SH-SY5Y (cell line): ENCODE results near the gene NCAPD2.

Experiments
- GATA2 ChIP-seq: IDR thresholded peaks from 2 replicates; pipeline ENCODE4 v1.6.1; 2011; ENCODE audit warnings: mild to moderate bottlenecking, low read depth, low read length
- GATA3 ChIP-seq: IDR thresholded peaks from 2 replicates; pipeline ENCODE4 v1.6.1; 2011; ENCODE audit warnings: low read depth, mild to moderate bottlenecking, low read length, moderate library complexity

Gene NCAPD2

GRCh38 chr12:6560501-6561205 lies 66.8 kb downstream of the NCAPD2 start:
- TF ChIP-seq GATA2 (no peak), GATA3 (no peak)

DNA sequence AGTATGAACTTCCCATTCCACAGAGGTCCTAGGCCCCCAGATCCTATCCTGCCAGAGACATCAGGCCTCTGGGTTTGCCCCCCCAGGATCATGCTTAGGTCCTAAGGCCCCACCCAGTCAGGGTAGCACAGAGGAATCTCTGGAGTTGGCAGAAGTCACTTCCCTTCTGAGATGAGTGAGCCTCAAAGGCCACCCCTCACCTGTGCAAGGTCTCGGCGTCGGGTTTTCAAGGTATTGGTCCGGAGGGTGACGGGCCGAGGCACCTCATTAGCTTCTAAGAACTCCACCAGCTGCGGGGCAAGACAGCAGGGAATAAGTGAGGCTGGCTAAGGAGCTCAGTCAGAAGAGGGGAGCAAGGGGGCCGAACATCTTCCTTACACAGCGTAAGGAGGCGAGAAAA lies 69.0 kb downstream of the NCAPD2 start:
- TF ChIP-seq GATA3 (no peak), GATA2 (no peak)

DNA sequence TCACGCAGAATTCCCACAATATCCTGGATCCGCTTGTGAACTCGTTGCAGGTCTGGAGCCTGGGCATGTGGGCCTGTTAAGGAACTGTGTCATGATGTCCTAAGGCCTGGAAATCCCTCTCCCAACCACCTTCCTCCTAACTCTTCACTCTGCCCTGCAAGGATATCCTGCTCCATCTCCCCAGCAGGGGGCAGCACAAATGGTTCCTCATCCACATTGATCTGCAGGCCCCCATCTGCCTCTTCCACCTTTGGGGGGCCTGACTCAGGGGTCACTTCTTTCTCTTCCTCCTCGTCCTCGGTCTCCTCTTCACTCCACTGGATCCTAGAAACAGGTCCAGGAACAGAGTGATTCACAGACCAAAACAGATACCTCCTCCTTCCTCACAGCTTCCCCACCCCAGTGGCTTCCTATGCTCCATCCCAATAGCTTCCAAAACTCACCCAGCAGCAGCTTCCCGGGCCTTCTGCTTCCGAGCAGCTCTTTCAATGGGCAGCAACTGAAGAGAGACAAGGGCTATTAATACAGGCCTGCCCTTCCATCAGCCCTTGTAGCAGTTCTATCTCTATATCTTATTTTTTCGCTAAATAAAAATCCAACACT lies 69.6 kb downstream of the NCAPD2 start:
- TF ChIP-seq GATA2, result no peak
- no peak for TF ChIP-seq GATA3

DNA sequence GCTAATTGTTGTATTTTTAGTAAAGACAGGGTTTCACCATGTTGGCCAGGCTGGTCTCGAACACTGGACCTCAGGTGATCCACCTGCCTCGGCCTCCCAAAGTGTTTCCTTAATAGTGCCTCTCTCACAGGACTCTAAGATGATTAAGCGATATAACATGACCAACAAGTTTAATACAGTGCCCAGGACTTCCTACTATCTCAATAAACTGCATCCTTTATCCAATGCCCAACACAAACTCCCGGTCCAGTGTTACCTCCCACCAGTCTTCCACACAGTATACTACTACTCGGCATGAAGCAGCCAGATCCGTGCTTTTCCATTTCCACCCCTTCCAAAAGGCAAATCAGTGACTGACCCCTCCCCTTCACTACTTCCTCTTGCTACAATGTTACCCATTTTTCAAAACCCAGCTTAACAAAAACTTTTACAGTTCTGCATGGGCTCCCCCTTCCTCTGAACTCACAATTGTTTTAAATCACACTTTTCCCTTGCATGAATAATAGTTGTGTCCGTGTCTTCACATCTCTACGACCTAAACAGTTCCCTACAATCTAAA lies 73.3 kb downstream of the NCAPD2 start:
- TF ChIP-seq GATA2, result no peak

GRCh38 chr12:6569312-6569711 lies 75.4 kb downstream of the NCAPD2 start:
- TF ChIP-seq GATA3 (no peak), GATA2 (no peak)

DNA sequence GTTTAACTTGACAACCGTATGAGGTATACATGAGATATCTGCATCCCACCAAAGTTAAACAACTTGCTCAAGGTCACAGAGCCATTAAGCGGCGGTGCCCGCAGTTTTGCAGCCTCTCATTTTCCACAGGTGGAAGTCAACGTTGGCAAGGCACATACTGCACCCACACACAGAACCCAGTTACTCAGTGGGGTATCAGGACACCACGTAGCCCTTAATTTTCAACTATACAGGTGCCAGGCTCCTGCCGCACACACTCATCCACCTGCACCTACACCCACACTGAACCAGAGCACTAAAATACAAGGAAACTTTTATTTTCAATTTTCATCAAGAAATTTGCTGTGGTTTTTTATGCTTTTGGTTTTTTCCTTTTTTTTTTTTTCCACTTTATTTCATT lies 75.9 kb downstream of the NCAPD2 start:
- TF ChIP-seq GATA2 (no peak), GATA3 (no peak)

GRCh38 chr12:6570264-6570887 lies 76.5 kb downstream of the NCAPD2 start:
- TF ChIP-seq GATA3 (no peak), GATA2 (no peak)

DNA sequence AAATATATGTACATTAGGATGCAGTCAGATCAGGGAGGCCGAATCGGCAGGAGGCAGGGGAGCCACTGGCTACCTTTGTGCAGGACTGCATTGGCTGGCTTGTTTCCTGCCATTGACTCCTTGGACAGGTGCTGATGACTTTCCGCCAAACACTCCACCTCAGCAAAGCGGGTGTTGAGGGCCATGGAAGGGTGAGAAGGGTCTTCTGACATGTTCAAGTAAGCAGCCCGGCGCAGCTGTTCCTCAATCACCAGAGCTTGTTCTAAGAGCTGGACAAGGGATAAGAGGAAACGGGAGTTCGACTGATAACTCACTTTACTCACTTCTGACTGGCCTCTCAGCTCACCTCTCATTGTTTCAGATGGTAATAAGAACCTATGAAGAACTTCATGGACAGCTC lies 79.1 kb downstream of the NCAPD2 start:
- TF ChIP-seq GATA3 (no peak), GATA2 (no peak)

- TF ChIP-seq GATA3, result no peak
- TF ChIP-seq GATA2, result no peak
These were observed 80.8 kb downstream of the NCAPD2 start for GRCh38 chr12:6574576-6575295.

DNA sequence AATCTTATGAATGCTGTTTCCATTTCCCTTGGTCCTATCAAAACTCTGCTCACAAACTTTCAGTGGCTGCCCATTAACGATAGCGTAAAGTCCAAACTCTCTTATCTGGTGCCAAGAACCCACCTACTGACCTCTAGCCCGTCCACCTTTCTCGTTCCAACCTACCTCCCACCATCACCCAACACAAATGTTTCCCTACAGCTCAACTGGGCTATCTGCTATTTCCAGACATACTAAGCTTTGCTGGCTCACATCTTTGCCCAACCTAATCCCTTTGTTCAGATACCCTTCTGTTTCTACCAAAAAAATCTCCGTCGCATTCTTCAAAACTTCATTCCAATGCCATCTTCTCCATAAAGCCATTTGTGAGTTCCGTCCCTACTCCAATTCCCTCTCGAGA lies 81.7 kb downstream of the NCAPD2 start:
- TF ChIP-seq GATA3 (no peak), GATA2 (no peak)
